NCI-H82 treated with DMSO at 0.1 percent for 48 hours (cell line): ENCODE data around the gene GLG1.
"Not testable (repeated sequence)": the region's sequence is repeated elsewhere in the genome, so short reads cannot be mapped to it uniquely, and the experiment has no call there.

Experiments
- DNase-seq: peaks from one replicate; lab custom pipeline; 2025; ENCODE audit not compliant: unreplicated experiment; lab: John Stamatoyannopoulos, UW

The GLG1 gene

DNA sequence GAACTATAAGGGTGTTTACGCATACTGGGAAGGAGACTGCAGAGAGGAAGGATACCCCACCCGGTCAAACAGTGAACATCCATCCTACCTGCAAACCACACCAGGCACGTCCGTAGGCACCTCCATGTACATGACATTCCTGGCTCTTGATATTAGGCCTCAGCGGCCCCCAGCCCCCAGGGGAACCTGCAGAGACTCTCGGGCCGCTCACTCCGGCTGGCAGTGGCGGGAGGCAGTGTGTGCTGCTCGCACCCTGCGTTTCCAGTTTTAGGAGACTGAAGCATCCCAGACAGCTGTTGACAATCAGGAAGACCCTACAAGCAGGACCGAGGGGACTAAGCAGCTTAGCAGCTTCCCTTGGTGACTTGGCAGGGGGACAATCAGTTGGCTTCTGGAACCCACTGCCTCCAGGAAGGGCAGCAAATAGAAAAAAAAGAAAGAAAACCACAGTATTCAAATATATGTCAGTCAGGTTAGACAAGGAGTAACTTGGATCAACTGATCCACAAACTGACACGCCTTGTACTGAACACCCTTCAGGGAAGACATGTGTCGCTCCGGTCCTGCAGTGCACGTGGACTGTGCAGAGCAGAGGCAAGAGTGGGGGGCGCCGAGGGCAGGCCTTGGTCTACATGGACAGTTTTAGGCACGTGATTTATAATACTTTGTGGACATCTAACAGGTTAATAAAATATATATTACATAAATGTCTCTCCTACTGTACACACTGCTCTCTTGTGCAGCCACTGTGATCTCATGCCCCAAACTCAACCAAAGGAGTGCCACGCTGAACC lies 155.8 kb downstream of the GLG1 start:
- no peak for DNase-seq

- DNase-seq: no peak
These were observed 156.7 kb downstream of the GLG1 start for GRCh38 chr16:74450236-74450635.

- no peak for DNase-seq
These were observed 157.4 kb downstream of the GLG1 start for GRCh38 chr16:74449470-74449869.

GRCh38 chr16:74448990-74449389 lies 157.9 kb downstream of the GLG1 start:
- DNase-seq: no peak

GRCh38 chr16:74447578-74447977 lies 159.3 kb downstream of the GLG1 start:
- DNase-seq: no peak

- no peak for DNase-seq
These were observed 160.0 kb downstream of the GLG1 start for GRCh38 chr16:74446866-74447265.

- not testable (repeated sequence) for DNase-seq
These were observed 163.1 kb downstream of the GLG1 start for GRCh38 chr16:74443624-74444346.

DNA sequence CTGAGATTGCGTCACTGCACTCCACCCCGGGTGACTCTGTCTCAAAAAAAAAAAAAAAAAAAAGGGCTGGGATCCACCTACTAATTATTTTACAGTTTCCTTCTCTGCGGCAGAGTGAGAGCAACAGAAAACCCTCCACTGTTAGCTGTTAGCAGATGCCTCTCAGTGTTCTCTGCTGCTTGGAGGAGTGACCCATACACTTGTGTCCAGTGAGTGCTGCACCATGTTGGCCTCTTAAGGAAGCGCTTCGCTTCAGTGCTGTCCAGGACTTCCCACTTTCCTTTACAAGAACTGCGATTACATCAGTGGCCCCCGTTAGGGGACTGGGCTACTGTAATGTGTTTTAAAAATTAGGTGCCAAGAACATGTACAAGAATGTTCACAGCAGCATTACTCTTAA lies 167.2 kb downstream of the GLG1 start:
- no peak for DNase-seq

DNA sequence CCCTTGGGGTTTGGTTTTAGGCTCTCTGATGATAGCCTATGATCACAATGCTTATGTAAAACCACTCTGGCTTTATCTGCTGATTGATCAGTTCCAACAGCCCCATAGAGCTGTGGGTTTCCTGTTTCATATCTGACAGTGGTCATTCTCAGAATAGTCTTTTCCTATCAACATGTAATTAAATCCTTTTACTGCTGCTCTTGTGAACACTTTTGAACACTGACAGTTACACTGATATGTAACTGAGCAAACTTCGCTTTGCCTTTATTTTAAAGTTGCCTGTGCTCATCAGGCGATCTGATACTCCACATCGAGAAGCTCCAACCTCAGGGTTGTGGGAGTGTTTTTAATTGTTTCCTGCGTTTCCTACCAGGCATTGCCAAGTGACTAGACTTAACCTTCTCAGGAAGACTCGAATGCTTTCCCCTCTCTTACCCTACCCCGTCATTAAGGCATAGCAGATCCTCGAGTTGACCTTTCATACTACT lies 168.4 kb downstream of the GLG1 start:
- DNase-seq: no peak

DNA sequence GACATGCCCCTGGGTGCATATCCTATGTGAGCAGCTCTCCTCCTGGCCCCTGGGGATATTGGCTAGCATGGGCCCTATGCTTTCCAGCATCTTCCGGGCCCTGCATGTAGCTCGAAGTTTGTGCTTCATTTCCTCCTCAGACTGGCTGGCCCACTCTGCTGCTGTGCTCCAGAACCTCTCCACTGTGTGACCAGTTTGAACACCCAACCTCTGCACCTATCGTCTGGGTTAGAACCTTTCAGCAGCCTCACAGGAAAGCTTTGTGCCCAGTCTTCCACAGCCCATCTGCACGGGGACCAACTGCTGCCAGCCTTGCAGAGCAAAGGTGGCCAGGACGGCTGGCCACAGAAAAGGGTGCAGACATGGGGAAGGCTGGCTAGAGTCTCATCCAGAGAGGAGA lies 175.4 kb downstream of the GLG1 start:
- DNase-seq: no peak

GRCh38 chr16:74430036-74430712 lies 176.7 kb downstream of the GLG1 start:
- peak; percentile 29 for DNase-seq

GRCh38 chr16:74428493-74428892 lies 178.4 kb downstream of the GLG1 start:
- not testable (repeated sequence) for DNase-seq

- not testable (repeated sequence) for DNase-seq
These were observed 181.2 kb downstream of the GLG1 start for GRCh38 chr16:74425751-74426150.

GRCh38 chr16:74423721-74424120 lies 183.2 kb downstream of the GLG1 start:
- DNase-seq: not testable (repeated sequence)

DNA sequence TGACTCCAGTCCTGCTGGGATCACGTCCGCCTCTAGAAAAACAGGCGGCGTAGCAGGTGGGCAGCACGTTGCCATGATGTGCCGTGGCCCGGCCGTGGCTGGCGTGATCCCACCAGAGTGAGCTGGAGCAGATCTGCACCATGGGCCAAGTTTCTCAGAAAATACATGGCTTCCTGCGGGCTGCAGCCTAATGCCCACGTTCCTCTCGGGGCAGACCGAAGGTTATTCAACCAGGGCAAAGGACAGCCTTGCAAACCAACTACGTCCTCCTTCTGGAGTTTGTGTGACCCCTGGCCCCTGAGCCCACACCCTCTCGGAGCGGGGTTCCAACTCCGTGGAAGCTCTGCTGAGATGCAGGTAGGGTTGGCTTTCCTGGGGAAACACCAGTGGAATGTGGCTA lies 184.8 kb downstream of the GLG1 start:
- not testable (repeated sequence) for DNase-seq

DNA sequence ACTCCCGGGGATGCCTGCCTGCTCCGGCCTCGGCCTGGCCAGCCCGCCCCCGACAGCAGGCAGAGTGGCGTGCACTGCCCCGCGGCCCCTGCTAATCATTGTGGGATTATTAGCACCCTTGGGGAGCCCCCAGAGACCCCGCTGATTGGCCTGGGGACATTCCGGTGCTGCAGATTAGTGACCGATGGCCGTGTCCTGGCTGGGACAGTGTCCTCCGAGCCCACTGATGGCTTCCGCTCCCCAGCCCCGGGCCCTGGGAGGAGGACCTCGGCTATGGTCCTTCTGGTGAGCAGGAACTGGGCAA lies 185.5 kb downstream of the GLG1 start:
- not testable (repeated sequence) for DNase-seq

DNA sequence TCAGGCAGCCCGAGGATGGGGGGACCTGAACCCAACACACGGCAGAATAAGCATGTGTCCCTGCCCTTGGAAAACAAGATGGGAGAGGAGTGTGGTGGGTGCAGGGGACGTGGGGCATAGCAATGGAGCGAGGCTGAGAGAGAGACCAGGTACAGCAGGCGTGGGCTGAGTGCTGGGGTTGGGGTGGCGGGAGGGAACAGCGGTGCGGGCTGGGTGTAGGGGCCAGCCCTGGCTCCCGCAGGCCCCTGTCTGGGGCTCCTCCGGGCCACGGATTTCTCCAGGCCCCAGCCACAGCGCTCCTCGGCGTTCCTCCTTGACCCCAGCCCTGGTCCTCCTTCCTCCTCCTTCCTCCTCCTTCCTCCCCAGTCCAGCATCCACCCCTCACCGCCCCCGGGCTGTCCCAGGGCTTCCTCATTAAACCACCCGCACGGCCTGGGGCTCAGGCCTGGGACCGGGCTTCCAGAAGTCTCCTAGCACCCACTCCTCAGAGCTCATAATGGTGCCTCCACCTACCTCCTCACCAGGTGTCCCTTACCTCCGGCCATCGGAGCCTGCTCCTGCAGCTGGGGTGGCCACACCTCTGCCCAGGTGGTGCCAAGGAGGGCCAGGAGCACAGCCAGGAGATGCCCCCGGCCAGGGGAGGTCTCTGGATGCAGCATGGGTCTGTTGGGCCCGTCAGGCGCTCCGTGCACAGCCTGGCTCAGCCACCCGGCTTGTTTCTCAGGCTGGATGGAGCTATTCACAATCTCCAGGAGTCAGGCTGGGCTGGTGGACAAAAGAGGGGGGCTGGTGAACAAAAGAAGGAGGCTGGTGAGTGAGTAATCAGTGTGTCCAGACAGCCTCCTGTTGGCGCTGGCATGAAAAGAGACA lies 186.1 kb downstream of the GLG1 start, which contains the start of gene CLEC18B:
TSS of gene CLEC18B (minus strand) at position 867 of the 870 bp plus-strand sequence. CDS start at position 659, 208 bp downstream.
- DNase-seq: not testable (repeated sequence)

- not testable (repeated sequence) for DNase-seq
These were observed 187.1 kb downstream of the GLG1 start for GRCh38 chr16:74419811-74420210.

- DNase-seq: not testable (repeated sequence)
These were observed 189.0 kb downstream of the GLG1 start for GRCh38 chr16:74417897-74418296.

DNA sequence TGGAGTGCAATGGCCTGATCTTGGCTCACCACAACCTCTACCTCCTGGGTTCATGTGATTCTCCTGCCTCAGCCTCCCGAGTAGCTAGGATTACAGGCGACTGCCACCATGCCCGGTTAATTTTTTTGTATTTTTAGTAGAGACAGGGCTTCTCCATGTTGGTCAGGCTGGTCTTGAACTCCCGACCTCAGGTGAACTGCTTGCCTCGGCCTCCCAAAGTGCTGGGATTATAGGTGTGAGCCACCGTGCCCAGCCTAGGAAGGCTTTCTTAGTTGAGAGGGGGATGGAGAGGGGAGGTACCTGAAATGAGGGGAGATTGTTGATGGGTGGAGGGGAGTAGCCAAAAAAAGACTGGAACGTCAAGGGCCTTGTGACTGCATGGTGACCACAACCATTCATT lies 193.0 kb downstream of the GLG1 start:
- not testable (repeated sequence) for DNase-seq

DNA sequence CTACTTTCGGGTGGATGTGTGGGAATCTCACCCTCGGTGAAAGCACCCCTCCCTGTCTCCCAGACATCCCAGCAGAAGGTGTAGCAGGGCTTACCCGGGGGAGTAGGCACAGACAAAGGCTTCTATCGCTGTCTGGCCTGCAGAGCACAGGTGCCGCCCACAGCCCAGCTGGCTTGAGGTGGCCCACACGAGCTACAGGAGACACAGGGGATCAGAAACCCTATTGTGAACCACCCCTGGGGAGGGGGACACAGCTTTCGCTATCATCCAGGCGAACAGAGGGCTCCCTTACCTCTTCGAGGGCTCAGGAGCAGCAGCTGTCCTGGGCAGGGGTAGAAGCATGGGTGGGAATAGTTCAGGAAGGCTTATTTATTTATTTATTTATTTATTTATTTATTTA lies 193.4 kb downstream of the GLG1 start:
- not testable (repeated sequence) for DNase-seq
